Activated CD8-positive, alpha-beta memory T cell treated with anti-CD3 and anti-CD28 coated beads, Interleukin-2, amount 50 U/mL, for 24 hours (primary cell): ENCODE results near the gene G6PC3.

Source experiments
- DNase-seq: peaks from one replicate; pipeline ENCODE4 v3.0.0-alpha.2; 2020; ENCODE audit errors: extremely low read depth

Gene G6PC3

GRCh38 chr17:44061446-44061845, 9.1 kb upstream of the G6PC3 start:
- no peak for DNase-seq

- DNase-seq, result no peak
These were observed 7.7 kb upstream of the G6PC3 start for GRCh38 chr17:44062871-44063270.

- no peak for DNase-seq
These were observed 6.6 kb upstream of the G6PC3 start for GRCh38 chr17:44063704-44064639.

GRCh38 chr17:44065668-44066203, 4.8 kb upstream of the G6PC3 start:
- no peak for DNase-seq

GRCh38 chr17:44066204-44066930, 4.2 kb upstream of the G6PC3 start, which contains the start of gene LSM12:
TSS of gene LSM12 (minus strand) at chr17:44066671. CDS start at chr17:44066587, 84 bp downstream.
- peak; percentile 70 for DNase-seq

GRCh38 chr17:44067545-44067940, 3.0 kb upstream of the G6PC3 start:
- no peak for DNase-seq

GRCh38 chr17:44069974-44070454, 521 bp upstream of the G6PC3 start:
- DNase-seq, result no peak

GRCh38 chr17:44071198-44071520, 624 bp downstream of the G6PC3 start:
- no peak for DNase-seq

- no peak for DNase-seq
These were observed 1.2 kb downstream of the G6PC3 start for GRCh38 chr17:44071772-44072171.

- DNase-seq, result no peak
These were observed 3.8 kb downstream of the G6PC3 start for GRCh38 chr17:44074231-44074910.

GRCh38 chr17:44074911-44075285, 4.4 kb downstream of the G6PC3 start:
- no peak for DNase-seq

GRCh38 chr17:44075598-44076293, 5.2 kb downstream of the G6PC3 start:
- DNase-seq, result no peak

GRCh38 chr17:44076716-44077594, 6.4 kb downstream of the G6PC3 start:
- no peak for DNase-seq

- no peak for DNase-seq
These were observed 7.0 kb downstream of the G6PC3 start for GRCh38 chr17:44077595-44077909.

GRCh38 chr17:44078412-44078811, 7.9 kb downstream of the G6PC3 start:
- no peak for DNase-seq

GRCh38 chr17:44079877-44080821, 9.6 kb downstream of the G6PC3 start:
- DNase-seq, result no peak

- no peak for DNase-seq
These were observed 11.1 kb downstream of the G6PC3 start for GRCh38 chr17:44081681-44082080.

- DNase-seq, result no peak
These were observed 11.9 kb downstream of the G6PC3 start for GRCh38 chr17:44082256-44082927.
